Lung microvascular endothelial cell (primary cell): ENCODE measurements around the gene MUC5AC. TPM values are rescaled to one million over a fixed set of nuclear protein-coding genes. Genes with fewer than 3 reads are reported as not detected.

Source experiments
- total RNA-seq: library from RNA; depleted of rRNA; stranded (reverse); fragments of >200 nt; gene quantifications from 2 replicates; pipeline ENCODE4 v1.2.1, GENCODE V29; 2014

Gene MUC5AC
- total RNA-seq, 1 donor from 2014 or later: not detected

Other genes starting within 250 kb of the MUC5AC start
- gene CHID1, start 247.1 kb upstream of the MUC5AC start, total RNA-seq: 28.8 and 42.3 TPM in 2 replicates
- gene AP2A2, start 232.1 kb upstream of the MUC5AC start, total RNA-seq: 23.1 and 26.0 TPM in 2 replicates
- not detected in 2 replicates for gene MUC6, start 121.2 kb upstream of the MUC5AC start, total RNA-seq
- gene MUC2, start 83.1 kb upstream of the MUC5AC start, total RNA-seq: not detected in 2 replicates
- not detected in 2 replicates for gene MUC5B, start 65.1 kb downstream of the MUC5AC start, total RNA-seq
- gene TOLLIP, start 151.7 kb downstream of the MUC5AC start, total RNA-seq: 18.7 and 23.6 TPM in 2 replicates
- gene BRSK2, start 232.0 kb downstream of the MUC5AC start, total RNA-seq: 0.22 and 0.40 TPM in 2 replicates